Glomerular endothelial cell (primary cell): Measurements from ENCODE around the gene KDM5A. TPM values are rescaled to one million over a fixed set of nuclear protein-coding genes. Genes with fewer than 3 reads are reported as not detected.
"Not testable (repeated sequence)": the region's sequence is repeated elsewhere in the genome, so short reads cannot be mapped to it uniquely, and the experiment has no call there.

Experiments used
- DNase-seq: peaks from one replicate; pipeline ENCODE4 v3.0.0-alpha.2; 2011; ENCODE audit warnings: low read depth, low spot score; ENCODE audit errors: extremely low read depth
- total RNA-seq: library from RNA; depleted of rRNA; stranded (reverse); fragments of >200 nt; gene quantifications from 2 replicates; pipeline ENCODE4 v1.2.3, GENCODE V29; 2015

Gene KDM5A
- total RNA-seq, 1 donor from 2014 or later = 70.1 TPM

DNA sequence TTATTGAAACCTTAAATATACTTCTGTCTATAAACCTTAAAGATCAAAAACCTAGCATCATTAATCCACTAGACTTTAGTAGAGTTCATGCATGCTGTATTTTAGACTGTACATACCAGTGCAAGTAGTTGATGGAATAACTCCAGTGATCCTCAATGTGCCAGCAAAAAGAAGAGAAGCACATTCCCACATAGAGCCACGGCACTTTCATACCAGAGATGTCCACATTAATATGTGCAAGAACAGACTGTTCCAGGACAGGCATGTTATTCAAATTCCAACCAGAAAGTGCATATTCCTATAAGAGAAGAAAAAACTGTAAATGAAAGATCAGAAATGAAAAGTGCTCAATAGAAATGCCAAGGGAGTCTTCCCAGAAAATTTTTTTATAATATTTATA lies 55.0 kb downstream of the KDM5A start:
- DNase-seq = no peak

DNA sequence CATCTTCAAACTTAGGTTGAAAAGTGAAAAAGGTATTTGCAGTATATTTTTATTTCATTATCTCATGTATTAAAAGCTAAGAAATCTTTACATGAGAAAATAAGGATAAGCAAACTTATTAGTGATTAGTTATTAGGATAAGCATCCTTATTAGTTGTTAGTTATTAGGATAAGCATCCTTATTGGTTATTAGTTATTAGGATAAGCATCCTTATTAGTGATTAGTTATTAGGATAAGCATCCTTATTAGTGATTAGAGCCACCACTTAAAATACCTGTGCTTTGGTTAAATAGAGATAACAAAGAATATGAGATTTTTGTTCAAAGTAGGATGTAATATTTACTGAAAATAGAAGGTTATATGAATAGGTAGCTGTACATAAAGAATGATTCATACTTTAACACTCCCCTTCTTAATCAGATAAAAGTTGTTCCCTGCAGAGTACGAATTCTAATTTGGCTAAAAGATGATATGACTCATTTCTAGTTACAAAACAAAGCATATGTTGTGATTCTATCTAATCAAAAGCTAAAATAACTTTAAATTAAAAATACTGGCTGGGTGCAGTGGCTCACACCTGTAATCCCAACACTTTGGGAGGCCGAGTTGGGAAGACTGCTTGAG lies 56.4 kb downstream of the KDM5A start:
- no peak for DNase-seq

DNA sequence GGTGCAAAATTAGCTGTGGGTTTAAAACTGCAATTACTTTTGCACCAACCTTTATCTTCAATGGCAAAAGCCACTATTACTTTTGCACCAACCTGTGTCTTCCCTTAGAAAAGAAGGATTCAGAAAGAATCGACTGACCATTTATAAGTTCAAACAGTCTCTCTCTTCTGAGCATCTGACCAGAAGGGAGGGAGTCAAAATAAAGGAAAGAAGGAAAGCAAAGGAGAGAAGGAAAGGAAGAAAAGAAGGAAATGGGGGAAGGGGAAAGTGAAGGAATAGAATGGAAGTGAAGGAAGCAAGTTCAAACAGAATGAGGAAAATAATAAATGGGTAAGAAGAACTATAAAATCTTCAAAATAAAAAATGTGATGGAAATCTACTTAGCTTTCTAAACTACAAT lies 57.8 kb downstream of the KDM5A start:
- DNase-seq = no peak

DNA sequence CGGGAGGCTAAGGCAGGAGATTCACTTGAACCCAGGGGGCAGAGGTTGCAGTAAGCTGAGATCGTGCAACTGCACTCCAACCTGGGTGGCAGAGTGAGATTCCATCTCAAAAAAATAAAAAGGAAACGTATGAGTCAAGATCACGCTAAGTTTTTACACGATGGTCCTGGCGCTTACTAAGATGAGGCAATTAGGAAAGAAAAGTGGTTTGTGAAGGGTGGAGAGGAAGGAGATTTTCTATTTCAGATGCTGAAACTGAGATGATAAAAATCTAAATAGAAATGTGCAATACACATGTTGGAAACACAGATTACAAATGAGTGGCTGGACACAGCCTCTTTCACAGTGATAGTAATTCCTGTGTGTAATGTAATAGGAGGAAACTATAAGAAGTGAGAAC lies 63.2 kb downstream of the KDM5A start:
- no peak for DNase-seq

DNA sequence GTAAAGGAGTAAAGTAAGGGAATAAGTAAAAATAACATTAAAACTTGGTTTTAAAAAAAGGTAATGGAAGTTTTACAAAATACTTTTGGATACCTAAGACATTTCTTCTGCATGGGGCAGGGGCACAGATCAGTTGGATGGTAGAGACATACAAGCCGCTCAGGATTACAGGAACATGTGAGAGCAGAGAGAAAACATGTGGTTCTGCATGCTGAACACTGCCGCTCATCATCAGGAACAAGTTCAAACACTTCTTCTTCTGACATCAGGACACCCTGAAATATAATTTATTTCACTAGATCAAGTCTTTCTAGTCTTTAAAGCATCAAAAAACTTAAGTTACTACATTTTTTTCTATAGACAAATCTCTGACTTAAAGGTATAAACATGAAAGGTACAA lies 65.6 kb downstream of the KDM5A start:
- DNase-seq = no peak

DNA sequence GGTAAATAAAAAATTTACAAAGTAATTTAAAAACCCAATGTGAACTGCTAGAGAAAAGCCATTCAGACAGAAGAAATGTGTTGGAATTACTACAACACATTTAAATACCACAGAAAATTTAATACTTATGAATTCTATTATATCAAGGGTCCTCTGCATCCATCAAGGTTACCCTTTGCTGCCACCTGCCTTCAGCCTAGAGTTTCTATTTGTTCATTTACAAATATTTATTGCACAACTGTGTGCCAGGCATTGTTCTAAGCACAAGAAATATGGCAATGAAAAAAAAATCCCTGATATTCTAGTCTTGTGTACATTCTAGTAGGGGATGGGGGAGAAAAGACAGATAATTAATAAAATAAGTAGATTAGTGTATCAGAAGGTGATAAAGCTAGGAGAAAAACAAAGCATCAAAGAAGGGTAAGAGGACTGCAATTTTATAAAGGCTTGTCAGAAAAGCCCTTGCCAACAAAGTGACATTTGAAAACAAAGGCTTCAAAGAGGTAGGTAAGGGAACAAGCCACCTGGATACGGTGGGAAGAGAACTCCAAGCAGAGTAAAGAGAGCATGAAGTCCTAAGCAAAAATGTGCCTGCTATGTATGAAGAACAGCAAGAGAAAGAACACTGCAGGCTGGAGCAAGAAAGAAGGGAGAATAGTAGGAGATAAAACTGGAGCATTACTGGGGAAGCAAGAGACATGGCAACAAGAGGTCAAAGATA lies 67.4 kb downstream of the KDM5A start:
- no peak for DNase-seq

DNA sequence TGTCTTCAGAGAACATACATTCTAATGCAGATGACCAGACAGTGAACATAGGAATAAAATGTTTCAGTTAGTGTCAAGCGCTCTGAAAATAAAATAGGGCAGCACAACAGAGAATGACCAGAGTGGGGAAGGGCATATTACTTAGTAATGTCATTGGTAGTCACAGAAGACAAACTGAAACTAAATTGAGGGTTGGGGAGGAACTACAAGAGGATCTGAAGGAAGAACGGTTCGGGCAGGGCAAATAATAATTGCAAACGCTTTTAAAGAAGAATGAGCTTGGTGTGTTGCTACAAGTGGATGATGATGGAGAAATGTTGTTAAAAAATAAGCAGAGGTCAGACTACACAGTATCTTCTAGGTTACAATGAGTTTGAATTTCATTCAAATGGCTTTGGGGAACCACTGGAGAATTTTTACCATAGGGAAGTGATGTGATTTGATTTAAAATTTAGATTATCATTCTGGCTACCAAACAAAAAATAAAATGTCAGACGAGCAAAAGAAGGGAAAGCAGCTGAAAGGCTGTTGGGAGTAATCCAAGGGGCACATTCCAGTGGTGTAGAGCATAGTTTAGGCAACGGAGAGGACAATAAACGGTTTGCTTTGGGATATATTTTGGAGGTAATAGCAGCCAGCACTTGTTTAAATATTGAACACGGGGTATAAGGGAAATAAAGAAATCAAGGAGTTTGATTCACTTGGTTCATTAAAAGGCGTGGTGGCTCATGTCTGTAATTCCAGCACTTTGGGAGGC lies 70.2 kb downstream of the KDM5A start:
- no peak for DNase-seq

DNA sequence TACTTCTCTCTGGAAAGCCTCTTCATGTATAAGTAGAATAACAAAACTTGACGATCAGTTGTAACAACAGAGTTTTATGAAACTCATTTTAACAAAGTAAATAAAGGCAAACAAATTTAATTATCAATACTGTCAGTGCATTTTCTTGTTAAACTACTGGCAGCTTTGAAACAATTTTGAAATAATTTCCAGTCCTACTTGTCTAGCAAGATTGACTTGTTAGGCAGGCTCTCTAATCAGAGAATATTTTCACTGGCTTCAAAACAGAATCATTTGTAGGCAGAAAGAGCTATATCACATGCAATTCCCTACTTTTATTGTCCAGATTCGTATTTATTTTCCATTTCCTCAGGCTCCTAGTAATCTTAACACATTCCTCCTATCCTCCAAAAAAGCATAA lies 80.6 kb downstream of the KDM5A start:
- no peak for DNase-seq

DNA sequence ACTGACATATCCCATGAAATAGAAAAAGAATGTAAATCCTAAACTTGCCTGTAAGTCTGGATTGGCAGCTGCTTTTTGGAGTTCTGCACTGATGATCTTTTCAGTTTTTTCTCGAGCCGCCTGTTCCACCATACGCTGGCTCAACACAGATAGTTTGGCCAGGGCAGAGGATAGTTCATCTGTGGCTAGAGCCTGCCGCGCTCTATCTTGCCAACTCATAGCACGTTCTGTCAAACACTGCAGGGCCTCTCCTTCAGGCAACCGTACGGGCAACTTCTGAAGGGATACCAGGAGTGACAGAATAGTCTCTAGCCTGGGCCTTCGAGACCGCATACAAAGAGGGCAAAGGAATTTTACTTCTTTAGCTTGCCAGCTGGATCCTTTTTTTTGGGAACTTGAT lies 81.7 kb downstream of the KDM5A start:
- DNase-seq = no peak

DNA sequence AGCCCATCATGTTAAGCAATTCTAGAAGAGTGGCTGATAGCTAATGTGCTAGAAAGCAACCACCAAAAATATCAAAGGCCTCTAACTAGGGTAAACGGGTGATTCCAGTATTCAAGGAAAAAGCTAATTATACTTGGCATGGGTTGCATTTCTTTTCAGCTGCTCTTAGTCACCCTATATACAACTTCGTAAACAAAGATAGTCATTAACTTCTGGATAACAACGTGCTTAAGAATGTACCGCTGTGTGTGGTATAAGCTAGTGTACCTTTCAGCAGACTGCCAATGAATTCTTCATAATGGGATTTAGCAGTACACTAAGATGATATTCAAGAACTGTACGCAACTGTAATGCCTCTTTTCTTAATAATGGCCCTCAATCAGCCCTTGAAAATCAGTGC lies 84.3 kb downstream of the KDM5A start:
- DNase-seq = no peak

DNA sequence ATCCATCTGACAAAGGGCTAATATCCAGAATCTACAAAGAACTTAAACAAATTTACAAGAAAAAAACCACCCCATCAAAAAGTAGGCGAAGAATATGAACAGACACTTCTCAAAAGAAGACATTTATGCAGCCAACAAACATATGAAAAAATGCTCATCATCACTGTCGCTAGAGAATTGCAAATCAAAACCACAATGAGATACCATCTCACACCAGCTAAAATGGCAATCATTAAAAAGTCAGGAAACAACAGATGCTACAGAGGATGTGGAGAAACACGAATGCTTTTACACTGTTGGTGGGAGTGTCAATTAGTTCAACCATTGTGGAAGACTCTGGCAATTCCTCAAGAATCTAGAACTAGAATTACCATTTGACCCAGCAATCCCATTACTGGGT lies 86.4 kb downstream of the KDM5A start:
- not testable (repeated sequence) for DNase-seq

DNA sequence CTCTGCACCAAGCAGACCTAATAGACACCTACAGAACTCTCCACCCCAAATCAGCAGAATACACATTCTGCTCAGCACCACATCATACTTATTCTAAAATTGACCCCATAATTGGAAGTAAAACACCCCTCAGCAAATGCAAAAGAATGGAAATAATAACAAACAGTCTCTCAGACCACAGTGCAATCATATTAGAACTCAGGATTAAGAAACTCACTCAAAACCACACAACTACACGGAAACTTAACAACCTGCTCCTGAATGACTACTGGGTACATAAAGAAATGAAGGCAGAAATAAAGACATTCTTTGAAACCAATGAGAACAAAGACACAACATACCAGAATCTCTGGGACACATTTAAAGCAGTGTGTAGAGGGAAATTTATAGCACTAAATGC lies 89.0 kb downstream of the KDM5A start:
- DNase-seq = not testable (repeated sequence)

DNA sequence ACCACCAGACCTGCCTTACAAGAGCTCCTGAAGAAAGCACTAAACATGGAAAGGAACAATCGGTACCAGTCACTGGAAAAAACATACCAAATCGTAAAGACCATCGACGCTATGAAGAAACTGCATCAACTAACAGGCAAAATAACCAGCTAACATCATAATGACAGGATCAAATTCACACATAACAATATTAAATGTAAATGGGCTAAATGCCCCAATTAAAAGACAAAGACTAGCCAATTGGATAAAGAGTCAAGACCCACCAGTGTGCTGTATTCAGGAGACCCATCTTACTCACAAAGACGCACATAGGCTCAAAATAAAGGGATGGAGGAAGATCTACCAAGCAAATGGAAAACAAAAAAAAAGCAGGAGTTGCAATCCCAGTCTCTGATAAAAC lies 89.6 kb downstream of the KDM5A start:
- not testable (repeated sequence) for DNase-seq

DNA sequence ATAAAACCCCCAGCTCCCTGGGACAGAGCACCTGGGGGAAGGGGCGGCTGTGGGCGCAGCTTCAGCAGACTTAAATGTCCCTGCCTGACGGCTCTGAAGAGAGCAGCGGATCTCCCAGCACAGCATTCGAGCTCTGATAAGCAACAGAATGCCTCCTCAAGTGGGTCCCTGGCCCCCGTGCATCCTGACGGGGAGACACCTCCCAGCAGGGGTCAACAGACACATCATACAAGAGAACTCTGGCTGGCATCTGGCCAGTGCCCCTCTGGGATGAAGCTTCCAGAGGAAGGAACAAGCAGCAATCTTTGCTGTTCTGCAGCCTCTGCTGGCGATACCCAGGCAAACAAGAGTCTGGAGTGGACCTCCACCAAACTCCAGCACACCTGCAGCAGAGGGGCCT lies 91.1 kb downstream of the KDM5A start:
- not testable (repeated sequence) for DNase-seq

DNA sequence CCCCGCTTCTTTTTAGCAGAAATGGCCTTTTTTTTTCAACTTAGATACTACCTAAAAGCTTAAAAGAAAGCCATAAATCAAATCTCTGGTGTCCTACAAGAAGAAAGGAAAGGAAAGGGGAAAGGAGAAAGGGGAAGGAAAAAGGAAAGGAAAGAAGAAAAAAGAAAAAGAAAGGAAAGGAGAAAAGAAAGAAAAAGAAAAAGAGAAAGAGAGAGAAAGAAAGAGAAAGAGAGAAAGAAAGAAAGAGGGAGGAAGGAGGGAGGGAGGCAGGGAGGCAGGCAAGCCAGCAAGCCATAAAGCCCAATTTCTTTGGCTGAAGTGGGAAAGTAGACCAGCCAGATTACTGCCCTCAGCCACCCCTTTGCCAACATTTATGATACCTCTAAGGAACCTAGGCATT lies 94.0 kb downstream of the KDM5A start:
- no peak for DNase-seq

DNA sequence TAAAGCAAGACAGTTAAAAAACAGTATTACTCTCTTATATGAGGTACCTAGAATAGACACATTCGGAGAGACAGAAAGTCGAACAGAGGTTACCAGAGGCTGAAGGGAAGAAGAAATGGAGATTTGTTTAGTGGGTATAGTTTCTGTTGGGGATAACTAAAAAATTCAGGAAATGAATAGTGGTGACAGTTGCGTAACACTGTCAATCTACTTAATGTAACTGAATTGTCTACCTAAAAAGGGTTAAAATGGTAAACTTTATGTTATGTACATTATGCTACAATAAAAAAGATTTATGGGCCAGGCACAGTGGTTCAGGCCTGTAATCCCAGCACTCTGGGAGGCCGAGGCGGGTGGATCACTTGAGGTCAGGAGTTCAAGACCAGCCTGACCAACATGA lies 95.9 kb downstream of the KDM5A start:
- no peak for DNase-seq

DNA sequence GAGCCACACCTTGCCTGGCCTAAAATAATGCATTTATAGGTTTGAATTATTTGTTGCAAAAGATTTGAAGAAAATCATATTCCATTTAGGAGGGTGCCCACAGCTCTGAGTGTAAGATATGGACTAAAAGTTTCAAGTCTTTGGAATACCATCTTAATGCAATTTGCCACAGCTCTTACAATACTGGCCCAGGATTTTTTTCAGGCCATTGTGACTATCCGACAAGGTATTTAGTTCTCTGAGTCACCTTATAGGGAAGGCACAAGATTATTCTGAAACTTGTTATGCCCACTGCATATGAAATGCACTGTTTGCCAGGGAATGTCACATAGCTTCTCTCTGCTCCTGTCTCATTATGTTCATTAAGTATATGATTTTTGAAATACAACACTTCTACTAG lies 96.9 kb downstream of the KDM5A start:
- no peak for DNase-seq

DNA sequence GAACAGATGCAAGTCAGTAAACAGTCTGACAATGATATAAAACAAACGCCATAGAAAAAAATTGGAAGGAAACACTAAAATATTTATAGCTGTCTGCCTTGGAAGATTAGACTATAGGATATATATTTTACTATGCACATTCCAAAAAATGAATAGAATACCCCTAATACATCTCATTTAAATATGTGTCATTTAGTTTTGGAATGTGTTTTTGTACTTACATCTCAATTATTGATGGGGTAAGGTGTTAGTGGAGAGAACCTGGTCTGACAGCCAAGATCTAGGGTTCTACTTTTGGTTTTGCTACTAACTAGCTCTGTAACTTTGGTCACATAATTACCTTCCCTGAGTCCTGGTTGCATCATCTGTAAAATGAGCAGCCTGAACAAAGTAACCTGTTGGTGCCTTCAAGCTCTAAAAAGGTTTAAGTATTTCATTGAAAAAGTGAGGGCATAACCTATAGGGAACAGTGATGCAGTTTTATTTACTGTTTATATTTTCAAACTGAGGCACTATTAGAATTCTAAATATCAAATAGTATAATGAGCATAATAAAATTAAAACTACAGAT lies 97.9 kb downstream of the KDM5A start:
- DNase-seq = no peak

DNA sequence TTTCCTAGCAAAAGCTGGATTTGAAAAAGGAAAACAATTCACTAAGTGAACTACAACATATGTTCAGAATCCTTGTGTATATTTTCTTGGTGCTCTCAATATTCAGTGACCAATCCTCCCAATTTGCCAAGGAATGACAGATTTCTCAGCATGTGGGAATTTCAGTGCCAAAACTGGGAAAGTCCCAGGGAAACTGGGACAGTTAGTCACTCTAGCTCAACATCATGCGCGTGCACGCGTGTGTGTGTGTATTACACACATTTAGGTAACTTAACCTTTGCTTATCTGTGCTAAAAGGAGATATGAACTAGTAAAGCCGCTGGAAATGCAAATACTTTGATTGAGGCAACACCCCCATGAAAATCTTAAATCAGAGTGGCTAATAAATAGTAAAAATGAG lies 100.4 kb downstream of the KDM5A start:
- DNase-seq = no peak

DNA sequence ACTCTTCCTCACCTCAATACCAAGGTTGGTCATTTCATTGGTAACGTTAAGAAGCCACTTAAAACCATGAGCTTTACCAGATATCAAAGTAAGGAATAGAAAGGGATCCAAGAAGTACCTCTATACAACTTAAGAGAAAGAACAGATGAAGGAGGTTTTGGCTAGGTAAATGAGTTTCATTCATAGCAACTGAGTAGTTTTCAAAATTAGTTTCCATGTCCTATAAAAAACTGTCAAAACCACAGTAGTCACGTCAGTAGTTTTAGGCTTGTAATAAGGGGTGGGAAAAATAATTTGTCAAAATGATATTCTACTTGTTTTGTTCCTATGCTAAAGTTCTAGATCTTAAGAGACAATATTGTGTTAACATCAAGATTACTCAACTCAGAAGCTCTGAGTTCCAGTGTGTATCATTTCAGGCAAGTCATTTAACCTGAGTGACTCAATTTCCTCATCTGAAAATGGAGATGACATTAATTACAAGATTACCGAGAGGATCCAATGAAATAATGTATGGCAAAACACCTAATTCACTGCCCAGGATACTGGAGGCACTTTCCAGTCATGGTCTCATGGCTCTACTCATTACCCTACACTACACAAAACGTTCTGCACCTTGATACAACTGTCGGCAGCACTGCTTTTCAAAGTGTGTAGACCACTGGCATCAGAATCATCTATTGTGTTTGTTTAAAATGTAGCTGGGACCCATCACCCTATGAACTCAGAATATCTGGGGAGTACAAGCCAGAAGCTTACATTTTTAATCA lies 102.4 kb downstream of the KDM5A start:
- no peak for DNase-seq

DNA sequence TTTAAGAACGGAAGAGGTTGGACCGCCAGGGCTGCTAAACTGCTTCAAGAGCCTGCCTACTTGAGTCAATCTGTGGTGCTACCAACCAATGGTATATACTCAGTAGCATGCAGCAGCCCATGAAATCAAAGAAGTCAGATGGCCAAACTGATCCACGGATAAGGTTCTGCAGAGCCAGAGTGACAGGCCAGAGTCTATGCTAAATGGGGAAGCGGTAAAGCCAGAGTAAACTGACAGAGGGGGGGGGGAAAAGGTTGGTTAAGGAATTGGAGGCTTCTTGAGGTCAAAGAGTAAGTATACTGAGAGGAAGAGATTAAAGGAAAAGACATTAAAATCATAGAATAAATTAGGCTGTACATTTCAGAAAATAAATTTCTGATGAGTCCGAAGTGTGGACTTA lies 111.1 kb downstream of the KDM5A start:
- no peak for DNase-seq
